Measurements from ENCODE around the gene NPM3.

- TF ChIP-seq CTCF (IDR thresholded peaks at IDR 0.05 in 4 of 5, conservative IDR thresholded peaks at IDR 0.05 in 1 of 5) (no peak), POLR2A (IDR thresholded peaks at IDR 0.05) (no peak)
Measured at GRCh38 chr10:101784558-101784957, 1.3 kb upstream of the NPM3 start.

Measured in gastrocnemius medialis (tissue), 4 donors.